ENCODE data around the gene PPFIBP1. TPM values are rescaled to one million over a fixed set of nuclear protein-coding genes. Genes with fewer than 3 reads are reported as not detected.
"Not testable (repeated sequence)": the region's sequence is repeated elsewhere in the genome, so short reads cannot be mapped to it uniquely, and the experiment has no call there.

The PPFIBP1 gene
- total and polyA plus RNA-seq, 2 of the 8 experiments (the other 6 are each of a cell fraction or from before 2014, with no cell fraction given): 7.7 to 31.3 TPM

DNA sequence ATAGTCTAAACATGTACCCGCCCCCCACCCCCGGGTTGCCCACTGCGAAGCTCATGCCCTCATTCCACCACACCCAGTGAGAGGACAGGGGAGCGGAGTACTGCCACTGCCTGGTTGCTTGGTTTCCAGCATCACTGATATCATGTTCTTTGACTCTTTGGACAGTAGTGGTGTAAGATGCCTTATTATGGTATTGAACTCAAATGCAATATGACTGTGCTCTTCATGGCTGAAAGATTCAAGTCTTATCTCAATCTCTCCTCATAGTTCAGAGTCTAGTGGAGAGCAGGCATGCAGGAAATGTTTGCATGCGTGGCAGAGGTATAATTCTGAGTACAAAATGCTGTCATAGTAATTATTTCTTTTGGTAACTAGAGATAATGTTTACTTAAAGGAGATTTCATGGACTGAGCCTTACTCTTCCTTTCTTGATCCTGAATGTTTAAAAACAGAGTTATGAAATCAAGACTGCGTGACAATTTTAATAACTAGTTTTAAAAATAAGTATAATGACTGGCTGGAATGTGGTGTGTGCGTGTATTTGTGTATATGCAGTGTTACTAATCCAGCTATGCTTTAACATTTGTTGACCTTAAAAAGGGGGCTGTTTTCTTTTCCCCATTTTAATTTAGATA, 116.7 kb downstream of the PPFIBP1 start:
- H4K8ac ChIP-seq (ENCODE audit: extremely low read depth, insufficient read depth, low read length); H3K18ac ChIP-seq (ENCODE audit: extremely low read depth, low read length); H2BK5ac ChIP-seq (ENCODE audit: low read depth, low read length); H3K23me2 ChIP-seq (ENCODE audit: low read depth, low read length); H3K27ac ChIP-seq (ENCODE audit: low read depth, low read length); H4K5ac ChIP-seq (ENCODE audit: insufficient read length, low read depth, low read length); H3K4me1 ChIP-seq (replicated peaks in 1 of 4; ENCODE audit: control insufficient read depth in 3 of 4, insufficient read depth in 4 of 4, low read length in 3 of 4); H3K79me2 ChIP-seq (ENCODE audit: control insufficient read depth in 1 of 2, insufficient read depth in 2 of 2, low read length in 2 of 2); H2BK20ac ChIP-seq (ENCODE audit: low read length); H2AFZ ChIP-seq (ENCODE audit: low read length); H3K27me3 ChIP-seq (replicated peaks in 1 of 4; ENCODE audit: control insufficient read depth in 3 of 4, extremely low read depth in 1 of 4, insufficient read depth in 3 of 4, low read length in 3 of 4); H4K20me1 ChIP-seq (replicated peaks in 1 of 2; ENCODE audit: control insufficient read depth in 1 of 2, insufficient read depth in 2 of 2, low read length in 2 of 2); H3K14ac ChIP-seq (ENCODE audit: insufficient read length); H2AK5ac ChIP-seq (ENCODE audit: low read depth, low read length); H3K23ac ChIP-seq (ENCODE audit: insufficient read length); H3K79me1 ChIP-seq (ENCODE audit: low read depth, low read length); H2BK120ac ChIP-seq (replicated peaks; ENCODE audit: low read depth, low read length); H3K36me3 ChIP-seq (ENCODE audit: control insufficient read depth in 2 of 4, insufficient read depth in 4 of 4, low read length in 3 of 4); H3K4me2 ChIP-seq (ENCODE audit: insufficient read depth in 1 of 2, low read depth in 2 of 2, low read length in 2 of 2); H3K9me3 ChIP-seq (ENCODE audit: insufficient read depth in 2 of 2, low read depth in 1 of 2, low read length in 1 of 2); FAIRE-seq; H3K9ac ChIP-seq (replicated peaks in 1 of 4; ENCODE audit: extremely low read depth in 1 of 4, low read depth in 3 of 4, low read length in 3 of 4); H2BK15ac ChIP-seq (ENCODE audit: low read length); H4K91ac ChIP-seq (replicated peaks; ENCODE audit: insufficient read length, low read length); H2BK12ac ChIP-seq (ENCODE audit: low read depth, low read length); H3K56ac ChIP-seq (replicated peaks; ENCODE audit: insufficient read length, low read depth, low read length); H3K4ac ChIP-seq (replicated peaks; ENCODE audit: insufficient read length, low read depth, low read length); POLR2A ChIA-PET (ENCODE audit: partially characterized antibody); DNase-seq (ENCODE audit: low read depth in 1 of 2, low spot score in 2 of 2); H3K4me3 ChIP-seq (ENCODE audit: extremely low read depth in 1 of 4, insufficient read depth in 2 of 4, low read depth in 3 of 4, low read length in 4 of 4): not testable (repeated sequence)
- WGBS, 2 experiments (ENCODE audit: extremely low coverage in 1 of 2, insufficient coverage in 1 of 2, insufficient read length in 1 of 2, insufficient replicate concordance in 2 of 2, low coverage in 1 of 2, low lambda C conversion rate in 2 of 2, missing lambda C conversion rate in 1 of 2): 91% methylated on average over 6 of the region's 7 CpGs; no CpG with 5 or more reads in 1 of the 2 experiments
- CTCF ChIA-PET (ENCODE audit: partially characterized antibody): interaction anchor here (1.1 kb wide), 1 partner anchor 756 kb away, joined by 3 read pairs; no protein-coding TSS in a partner anchor

GRCh38 chr12:27642361-27642760, 118.4 kb downstream of the PPFIBP1 start:
- not testable (repeated sequence) for DNase-seq (ENCODE audit: low read depth in 1 of 2, low spot score in 2 of 2)

More at GRCh38 chr12:27642361-27642760, 118.4 kb downstream of the PPFIBP1 start:
- H3K4me1 ChIP-seq (replicated peaks in 1 of 4; ENCODE audit: control insufficient read depth in 3 of 4, insufficient read depth in 4 of 4, low read length in 3 of 4); H3K27me3 ChIP-seq (replicated peaks in 1 of 4; ENCODE audit: control insufficient read depth in 3 of 4, extremely low read depth in 1 of 4, insufficient read depth in 3 of 4, low read length in 3 of 4); H3K18ac ChIP-seq (ENCODE audit: extremely low read depth, low read length); H3K36me3 ChIP-seq (ENCODE audit: control insufficient read depth in 2 of 4, insufficient read depth in 4 of 4, low read length in 3 of 4); H2BK15ac ChIP-seq (ENCODE audit: low read length); H3K4me3 ChIP-seq (ENCODE audit: extremely low read depth in 1 of 4, insufficient read depth in 2 of 4, low read depth in 3 of 4, low read length in 4 of 4); H4K91ac ChIP-seq (replicated peaks; ENCODE audit: insufficient read length, low read length); POLR2A ChIA-PET (ENCODE audit: partially characterized antibody); H3K23ac ChIP-seq (ENCODE audit: insufficient read length); H2AK5ac ChIP-seq (ENCODE audit: low read depth, low read length); H2BK12ac ChIP-seq (ENCODE audit: low read depth, low read length); H3K4me2 ChIP-seq (ENCODE audit: insufficient read depth in 1 of 2, low read depth in 2 of 2, low read length in 2 of 2); H3K56ac ChIP-seq (replicated peaks; ENCODE audit: insufficient read length, low read depth, low read length); H3K9me3 ChIP-seq (ENCODE audit: insufficient read depth in 2 of 2, low read depth in 1 of 2, low read length in 1 of 2); H2BK5ac ChIP-seq (ENCODE audit: low read depth, low read length); H2AFZ ChIP-seq (ENCODE audit: low read length); H2BK120ac ChIP-seq (replicated peaks; ENCODE audit: low read depth, low read length); H3K4ac ChIP-seq (replicated peaks; ENCODE audit: insufficient read length, low read depth, low read length); H4K20me1 ChIP-seq (replicated peaks in 1 of 2; ENCODE audit: control insufficient read depth in 1 of 2, insufficient read depth in 2 of 2, low read length in 2 of 2); H3K14ac ChIP-seq (ENCODE audit: insufficient read length); H2BK20ac ChIP-seq (ENCODE audit: low read length); H3K9ac ChIP-seq (replicated peaks in 1 of 4; ENCODE audit: extremely low read depth in 1 of 4, low read depth in 3 of 4, low read length in 3 of 4); H4K8ac ChIP-seq (ENCODE audit: extremely low read depth, insufficient read depth, low read length); H3K79me2 ChIP-seq (ENCODE audit: control insufficient read depth in 1 of 2, insufficient read depth in 2 of 2, low read length in 2 of 2); H4K5ac ChIP-seq (ENCODE audit: insufficient read length, low read depth, low read length); H3K27ac ChIP-seq (ENCODE audit: low read depth, low read length); H3K23me2 ChIP-seq (ENCODE audit: low read depth, low read length); H3K79me1 ChIP-seq (ENCODE audit: low read depth, low read length): not testable (repeated sequence)
- WGBS, 2 experiments (ENCODE audit: extremely low coverage in 1 of 2, insufficient coverage in 1 of 2, insufficient read length in 1 of 2, insufficient replicate concordance in 2 of 2, low coverage in 1 of 2, low lambda C conversion rate in 2 of 2, missing lambda C conversion rate in 1 of 2): 82% methylated on average over 4 of the region's 4 CpGs; no CpG with 5 or more reads in 1 of the 2 experiments
- FAIRE-seq: peak; percentile 48
- CTCF ChIA-PET (ENCODE audit: partially characterized antibody): interaction anchor here (1.0 kb wide), 1 partner anchor 207 kb away, joined by 4 read pairs; no protein-coding TSS in a partner anchor

Data from H1 (cell line).